ENCODE results near the gene PSMA1.
A peak's percentile ranks its signal among the peaks of the same experiment; 100 is the strongest.

PSMA1 gene

DNA sequence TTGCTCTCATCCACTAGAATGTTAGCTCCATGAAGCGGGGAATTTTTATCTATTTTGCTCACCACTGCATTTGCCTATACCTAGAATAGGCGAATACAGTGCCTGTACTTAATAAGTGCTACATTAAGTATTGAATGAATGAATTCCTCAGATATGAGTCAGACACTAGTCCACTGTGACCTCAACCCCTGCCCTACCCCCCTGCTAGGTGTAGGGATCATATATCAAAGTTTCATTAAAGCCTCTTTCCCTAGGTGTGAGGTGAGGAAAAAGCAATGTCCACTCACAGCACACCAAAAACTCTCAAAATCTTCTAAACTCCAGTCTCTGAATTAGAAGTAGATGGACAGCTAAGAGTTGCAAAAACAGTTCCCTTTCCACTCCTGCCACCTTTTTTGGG is 9.8 kb upstream of the PSMA1 start:
- no peak for DNase-seq (ENCODE audit: low spot score)

DNA sequence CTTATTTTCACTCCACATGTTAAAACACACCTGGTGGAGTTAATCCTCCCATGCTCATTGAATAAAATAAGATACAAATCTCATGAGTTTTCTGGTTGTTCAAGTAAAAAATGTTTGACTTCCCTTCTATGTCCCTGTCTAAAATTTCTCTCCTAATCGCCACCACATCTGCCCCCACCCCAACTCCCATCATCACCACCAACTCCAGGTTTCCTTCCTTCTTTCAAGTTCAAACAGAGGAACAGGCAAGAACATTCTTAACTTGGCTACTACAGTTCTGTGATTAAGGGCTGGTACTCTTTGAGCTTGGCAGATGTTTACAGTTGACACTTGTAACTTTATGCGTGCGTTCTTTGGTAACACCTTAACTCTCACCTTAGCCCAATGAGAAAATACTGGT is 9.1 kb upstream of the PSMA1 start:
- no peak for DNase-seq (ENCODE audit: low spot score)

DNA sequence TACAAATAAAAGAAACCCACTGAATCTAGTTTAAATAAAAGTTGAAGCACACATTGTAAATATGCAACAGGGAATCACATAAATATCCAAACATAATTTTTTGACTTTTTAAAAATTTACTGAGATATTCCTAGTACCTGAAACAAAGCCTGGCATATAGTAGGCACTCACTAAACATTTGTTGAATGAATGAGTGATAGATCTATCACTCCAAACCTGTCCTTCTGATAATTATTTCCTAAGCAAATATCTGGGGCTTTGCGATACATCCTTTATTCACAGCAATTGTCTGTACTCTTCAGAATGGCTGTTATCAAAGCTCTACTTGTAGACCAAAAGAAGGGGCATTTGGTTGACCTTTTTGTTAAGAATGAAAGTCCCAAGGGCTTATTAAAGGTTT is 2.6 kb upstream of the PSMA1 start:
- no peak for DNase-seq (ENCODE audit: low spot score)

DNA sequence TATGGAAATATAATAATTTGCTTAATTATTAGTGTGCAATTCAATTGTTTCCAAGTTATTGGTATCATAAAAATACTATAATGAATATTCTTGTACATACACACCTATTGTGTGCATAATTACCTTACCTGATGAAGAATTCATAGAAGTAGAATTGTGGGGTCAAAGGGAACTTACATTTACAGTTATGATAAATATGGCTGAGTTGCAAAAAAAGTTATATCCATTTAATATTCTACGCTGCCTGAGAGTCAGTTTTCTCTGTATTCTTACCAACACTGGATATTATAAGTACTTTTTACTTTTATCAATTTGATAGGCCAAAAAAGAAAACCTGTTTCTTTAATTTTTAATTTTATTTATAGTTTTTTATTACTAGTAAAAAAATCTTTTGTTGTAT is 2.1 kb upstream of the PSMA1 start:
- DNase-seq (ENCODE audit: low spot score) = no peak

DNA sequence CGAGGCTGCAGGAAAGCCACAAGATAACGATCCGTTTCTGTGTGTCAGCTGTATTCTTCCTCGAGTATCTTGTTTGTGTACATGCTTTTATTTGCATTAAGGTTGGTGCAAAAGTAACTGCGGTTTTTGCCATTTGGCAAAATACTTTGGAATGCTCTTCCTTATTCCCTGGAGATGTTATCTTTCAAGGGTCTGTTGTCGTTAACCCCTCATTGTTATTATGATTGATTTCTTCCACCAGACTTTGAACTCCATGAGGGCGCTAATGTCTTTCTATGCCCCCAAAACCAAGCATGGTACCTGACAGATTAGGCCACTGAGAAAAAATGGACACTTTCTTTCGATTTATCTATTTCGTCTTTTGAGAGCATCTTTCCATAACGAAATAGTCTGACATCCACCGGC is 563 bp upstream of the PSMA1 start:
- DNase-seq (ENCODE audit: low spot score) = no peak

DNA sequence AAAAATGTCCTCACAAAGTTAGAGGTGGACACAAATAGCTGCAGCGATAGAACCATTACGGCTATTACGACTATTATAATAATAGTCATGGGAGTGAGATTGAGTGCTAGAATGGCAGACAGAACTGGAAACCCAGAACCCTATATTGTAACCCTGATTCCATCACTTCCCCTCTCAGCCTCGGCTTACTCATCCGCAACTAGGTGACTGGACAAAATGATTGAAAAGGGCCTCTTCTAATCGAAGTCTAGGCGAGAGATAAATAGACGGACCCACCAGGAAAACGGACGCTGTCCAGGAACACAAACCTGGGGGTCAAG is 629 bp downstream of the PSMA1 start:
- DNase-seq (ENCODE audit: low spot score) = no peak

DNA sequence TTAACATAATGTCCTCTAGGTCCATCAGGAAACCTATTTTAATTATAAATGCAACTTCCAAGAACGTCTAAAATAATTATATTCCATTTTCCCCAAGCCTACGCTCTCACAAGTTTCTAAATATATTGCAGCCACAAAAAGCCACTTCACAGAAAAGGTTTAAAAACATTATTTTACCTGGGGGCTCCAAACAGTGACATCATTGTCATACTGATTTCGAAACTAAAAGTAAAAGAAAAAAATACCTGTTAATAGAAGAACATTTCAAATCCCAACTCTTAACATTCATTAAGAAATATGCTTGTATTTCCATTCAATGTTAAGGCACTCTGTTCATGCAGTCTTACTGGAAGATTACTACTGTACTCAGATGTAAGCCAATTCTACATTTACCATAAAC is 1.4 kb downstream of the PSMA1 start:
- DNase-seq (ENCODE audit: low spot score) = no peak

DNA sequence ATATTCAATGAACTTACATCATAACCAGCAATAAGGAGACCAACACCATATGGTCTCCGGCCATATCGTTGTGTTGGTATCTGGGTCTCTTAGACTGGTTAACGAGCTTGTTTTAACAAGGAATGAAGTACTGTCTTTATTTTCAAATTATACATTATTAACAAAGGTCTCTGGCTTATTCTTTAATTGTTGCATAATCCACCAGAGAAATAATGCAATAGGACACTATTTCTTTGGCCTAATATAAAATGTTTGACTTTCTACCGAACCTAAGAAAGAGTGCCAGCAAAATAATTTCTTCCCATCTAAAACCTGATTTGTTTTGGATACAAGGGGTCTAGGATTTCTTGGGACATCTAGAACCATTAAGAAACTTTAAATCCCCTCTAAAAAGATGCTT is 6.4 kb downstream of the PSMA1 start:
- no peak for DNase-seq (ENCODE audit: low spot score)

DNA sequence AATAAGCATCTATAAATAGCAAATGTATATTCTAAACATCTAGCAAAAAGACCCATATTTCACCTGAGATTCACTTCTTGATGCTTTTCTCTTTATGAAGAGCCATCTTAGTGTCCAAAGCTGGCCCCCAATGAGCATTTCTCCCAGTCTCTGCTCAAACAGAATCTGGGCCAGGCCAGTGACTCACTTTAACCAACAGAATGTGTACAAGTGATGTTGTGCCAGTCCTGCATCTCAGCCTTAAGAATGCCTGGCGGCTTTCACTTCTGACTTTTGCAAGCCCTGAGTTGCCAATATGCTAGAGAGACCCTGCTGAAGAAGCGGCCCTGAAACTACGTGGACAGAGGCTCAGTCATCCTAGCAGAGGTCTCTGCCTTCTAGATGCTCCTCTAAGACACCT is 13.7 kb downstream of the PSMA1 start:
- no peak for DNase-seq (ENCODE audit: low spot score)

DNA sequence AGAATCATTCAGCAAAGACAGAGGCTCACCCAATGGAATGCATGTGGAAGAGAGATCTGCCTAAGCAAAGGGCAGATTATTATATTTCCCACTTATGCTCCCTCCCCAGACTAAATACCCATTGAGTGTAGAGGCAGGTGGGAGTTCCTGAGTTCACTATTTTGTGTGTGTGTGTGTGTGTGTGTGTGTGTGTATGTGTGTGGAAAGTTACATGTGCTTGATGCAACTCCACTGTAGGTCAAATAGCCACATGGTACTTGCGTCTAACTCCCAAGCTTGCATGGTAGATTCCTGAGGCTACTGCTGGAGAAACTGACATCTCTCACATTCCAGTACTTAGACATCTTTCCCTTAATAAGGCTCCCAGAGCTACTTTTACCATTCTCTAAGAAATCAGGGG is 17.2 kb downstream of the PSMA1 start:
- no peak for DNase-seq (ENCODE audit: low spot score)

DNA sequence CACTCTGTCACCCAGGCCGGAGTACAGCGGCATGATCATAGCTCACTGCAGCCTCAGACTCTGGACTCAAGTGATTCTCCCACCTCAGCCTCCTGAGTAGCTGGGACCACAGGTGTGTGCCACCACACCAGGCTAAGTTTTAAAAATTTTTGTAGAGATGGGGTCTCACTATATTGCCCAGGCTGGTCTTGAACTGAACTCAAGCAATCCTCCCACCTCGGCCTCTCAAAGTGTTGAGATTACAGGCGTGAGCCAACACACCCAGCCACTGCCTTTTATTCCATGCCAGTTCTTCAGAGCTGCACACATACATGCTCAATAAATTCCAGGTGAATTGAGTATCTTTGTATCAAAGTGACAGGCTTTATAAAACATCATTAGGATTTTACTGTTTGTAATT is 18.1 kb downstream of the PSMA1 start:
- no peak for DNase-seq (ENCODE audit: low spot score)

DNA sequence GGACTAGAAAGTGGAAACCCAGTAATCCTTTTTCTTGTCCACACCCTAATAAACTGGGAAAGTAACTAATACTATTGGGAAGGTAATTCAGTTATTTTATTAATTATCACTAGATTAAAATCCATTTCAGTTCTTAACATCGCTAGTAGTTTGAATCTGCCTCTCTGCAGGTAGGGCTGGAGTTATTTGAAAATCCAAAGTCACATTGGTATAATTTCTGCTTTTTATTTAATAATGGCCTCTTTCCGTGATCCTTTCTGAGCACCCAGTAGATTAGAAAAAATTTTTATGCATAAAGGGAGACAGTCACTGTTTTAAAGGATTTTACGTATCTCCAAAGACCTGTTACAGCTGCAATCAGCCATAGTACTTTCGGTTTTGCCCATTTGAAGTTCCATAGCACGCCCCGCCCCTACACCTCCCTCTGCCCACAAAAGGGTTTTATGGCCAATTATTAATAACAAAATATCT is 20.0 kb downstream of the PSMA1 start:
- peak; percentile 60 for DNase-seq (ENCODE audit: low spot score)

DNA sequence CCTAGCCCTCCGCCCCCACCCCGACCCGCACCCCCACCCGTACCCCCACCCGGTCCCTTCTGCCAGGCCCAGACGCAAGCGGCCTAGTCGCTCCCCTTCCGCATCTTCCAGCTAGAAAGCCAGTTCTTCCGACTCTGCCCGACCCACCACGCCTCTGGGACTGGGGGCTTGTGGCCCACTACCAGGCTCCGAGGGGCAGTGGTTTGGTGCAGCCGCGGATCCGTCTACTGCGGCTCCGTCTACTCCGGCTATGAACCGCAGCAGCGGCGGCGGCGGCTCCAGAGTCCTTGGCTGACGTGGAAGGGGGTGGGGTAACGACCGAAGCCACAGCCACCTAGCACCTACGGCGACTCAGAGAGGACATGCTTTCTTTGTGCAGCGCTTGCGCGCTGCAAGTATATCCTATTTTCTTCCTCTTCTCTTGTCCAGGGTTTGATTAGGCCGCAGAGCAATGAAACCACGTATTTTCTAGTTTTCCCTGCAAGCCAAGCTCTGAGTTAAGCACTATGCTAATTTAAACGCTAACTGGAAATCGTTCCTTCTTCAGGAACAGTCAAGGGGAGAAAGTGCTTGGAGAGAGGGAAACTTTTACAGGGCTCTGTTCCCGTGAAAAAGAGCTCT is 20.5 kb downstream of the PSMA1 start, which contains the start of gene COPB1:
TSS of gene COPB1 (minus strand) at position 252 of the 621 bp plus-strand sequence. CDS start 883 bp downstream, outside the sequence.
- peak; percentile 91 for DNase-seq (ENCODE audit: low spot score)

DNA sequence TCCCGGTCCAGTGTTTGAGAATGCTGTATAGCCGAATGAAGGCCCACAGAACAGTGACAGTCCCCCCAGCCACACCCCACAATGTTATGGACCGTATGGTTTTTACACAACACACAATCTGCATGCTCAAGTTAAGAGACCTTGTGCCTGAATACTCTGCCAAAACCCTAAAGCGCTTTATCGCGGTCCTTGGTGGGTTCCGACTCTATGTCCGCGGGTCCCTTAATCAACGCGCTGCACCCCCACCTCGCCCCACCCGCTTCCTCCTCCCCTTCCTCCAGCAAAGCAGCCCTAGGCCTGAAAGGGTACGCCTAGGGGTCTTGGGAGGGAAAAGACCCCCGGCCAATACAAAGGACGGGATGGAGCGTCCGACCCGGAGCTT is 21.0 kb downstream of the PSMA1 start:
- peak; percentile 47 for DNase-seq (ENCODE audit: low spot score)

DNA sequence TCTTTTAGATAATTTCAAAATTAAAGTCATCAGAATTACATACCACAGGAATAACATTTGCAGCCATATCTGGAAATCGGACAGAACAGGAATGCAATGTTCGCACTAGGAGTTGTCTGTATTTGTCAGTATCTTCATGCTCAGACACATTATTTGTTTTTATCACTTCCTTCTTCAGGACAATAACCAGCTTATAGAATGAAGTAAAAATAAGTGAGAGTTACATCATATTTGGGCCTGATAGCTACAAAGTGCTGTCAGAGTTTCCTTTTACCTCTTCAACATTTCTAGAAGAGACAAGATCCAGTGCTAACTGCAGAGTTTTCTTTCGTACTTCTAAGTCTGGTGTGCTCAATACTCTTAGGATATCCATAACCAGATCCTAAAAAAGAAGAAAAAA is 39.5 kb downstream of the PSMA1 start:
- no peak for DNase-seq (ENCODE audit: low spot score)

DNA sequence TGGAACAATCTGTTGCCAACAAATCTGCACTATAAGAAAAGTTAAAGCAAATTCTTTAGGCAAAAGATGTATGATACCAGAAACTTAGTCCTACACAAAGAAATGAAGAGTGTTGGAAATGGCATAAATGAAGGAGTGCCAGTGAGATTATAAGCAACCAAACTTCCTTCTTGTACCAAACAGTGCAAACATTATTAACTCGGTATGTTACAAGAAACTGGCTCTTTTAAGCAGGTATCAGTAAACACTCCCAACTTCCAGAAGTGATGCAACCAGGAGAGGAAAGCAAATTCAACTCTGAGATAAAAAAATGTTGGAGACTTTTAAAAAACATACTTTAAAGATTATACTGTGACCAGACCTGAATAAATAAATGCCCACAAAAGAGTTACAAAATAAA is 49.1 kb downstream of the PSMA1 start:
- DNase-seq (ENCODE audit: low spot score) = no peak

DNA sequence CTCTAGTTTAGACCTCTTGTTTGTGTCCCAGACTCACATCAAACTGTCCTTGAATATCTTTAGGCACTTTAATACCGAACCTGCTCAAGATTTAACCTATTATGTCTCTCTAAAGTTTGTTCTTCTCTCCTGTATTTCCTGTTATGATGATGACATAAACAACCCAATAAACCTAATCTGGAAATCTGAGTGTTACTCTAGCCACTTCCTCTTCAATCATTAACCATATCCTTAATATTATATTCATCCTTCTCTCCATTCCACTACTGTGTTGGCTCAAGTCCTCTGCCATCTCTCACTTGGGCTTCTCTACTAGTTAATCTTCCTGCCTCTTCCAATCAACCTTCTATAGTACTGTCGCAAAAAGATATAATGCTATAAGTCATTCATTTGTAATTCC is 56.6 kb downstream of the PSMA1 start:
- no peak for DNase-seq (ENCODE audit: low spot score)

DNA sequence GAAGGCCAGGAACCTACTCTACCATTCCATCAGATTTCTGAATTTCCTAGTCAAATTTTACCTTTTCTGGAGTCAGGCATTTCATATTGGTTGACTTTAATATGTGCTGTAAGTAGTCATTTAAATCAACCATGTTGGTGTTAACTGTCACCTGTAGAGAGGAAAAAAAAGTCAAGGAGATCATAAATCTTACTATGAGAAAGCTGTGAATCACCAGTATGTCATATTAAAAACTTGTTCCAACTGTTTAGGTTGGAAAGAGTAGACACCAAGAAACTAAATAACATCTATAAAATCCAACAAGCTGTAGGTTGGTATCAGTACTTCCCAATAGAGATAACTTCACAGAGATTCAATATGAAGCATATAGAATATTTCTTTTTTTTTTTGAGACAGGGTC is 60.0 kb downstream of the PSMA1 start:
- DNase-seq (ENCODE audit: low spot score) = no peak

DNA sequence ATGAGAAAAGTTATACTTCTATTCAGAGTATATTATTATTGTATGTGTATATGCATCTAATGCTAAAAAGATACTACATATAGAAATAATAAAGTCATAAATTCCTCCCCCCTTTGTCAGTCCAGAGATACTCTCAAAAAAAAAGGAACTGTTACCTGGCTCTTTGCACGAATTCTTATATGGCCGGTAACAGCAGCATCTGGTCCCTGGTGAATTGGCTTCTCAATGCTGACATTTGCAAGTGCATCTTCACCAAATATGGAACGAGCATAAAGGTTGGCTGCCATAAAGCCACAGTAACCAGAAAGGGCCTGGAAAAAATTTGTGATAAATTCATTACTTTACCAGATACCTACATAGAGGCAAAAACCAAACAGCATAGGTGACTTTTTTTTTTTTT is 61.8 kb downstream of the PSMA1 start:
- DNase-seq (ENCODE audit: low spot score) = no peak

DNA sequence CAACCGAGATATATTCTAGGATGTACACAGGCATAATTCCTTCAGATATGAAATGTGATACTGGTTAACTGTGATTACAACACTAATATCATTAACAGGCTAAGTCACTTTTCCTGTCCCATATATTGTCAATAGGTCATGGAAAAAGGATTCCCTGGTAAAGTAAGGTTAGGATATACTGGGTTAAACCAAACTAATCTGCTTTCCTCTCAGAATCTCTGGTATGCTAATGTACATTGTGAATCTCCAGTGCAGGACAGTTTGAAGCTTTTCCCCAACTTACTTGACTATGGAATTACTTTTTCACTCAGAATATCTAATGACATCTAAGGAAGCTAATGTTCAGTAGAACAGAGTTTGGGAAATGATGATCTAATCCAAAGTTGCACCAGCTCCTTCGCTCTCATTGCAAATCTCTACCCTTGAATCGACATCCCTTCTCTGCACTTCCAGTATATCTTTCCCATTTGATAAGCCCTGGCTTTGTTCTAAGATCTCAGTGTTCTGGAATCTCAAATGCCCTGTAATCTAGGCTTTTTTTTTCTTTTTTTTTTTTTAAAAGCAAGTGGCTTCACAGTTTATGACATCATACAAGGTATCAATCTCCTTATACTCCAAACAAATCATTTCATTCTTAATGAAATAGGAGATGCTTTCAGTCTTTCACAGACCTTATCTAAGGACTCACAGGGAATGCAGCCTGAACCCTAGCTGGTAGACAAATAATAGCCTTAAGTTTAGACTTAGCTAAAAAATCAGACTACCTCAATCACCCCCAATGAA is 64.3 kb downstream of the PSMA1 start:
- DNase-seq (ENCODE audit: low spot score) = no peak

All from globus pallidus (tissue), 1 donor.